Epithelial cell of proximal tubule (primary cell): ENCODE data around the gene CRB1. TPM values are rescaled to one million over a fixed set of nuclear protein-coding genes. Genes with fewer than 3 reads are reported as not detected.

Experiments used
- DNase-seq: peaks from one replicate; pipeline ENCODE4 v3.0.0-alpha.2; 2011; ENCODE audit warnings: low read depth
- H3K4me3 ChIP-seq: 2 replicates; pipeline ENCODE4 v1.5.1; 2011; ENCODE audit warnings: low read depth, mild to moderate bottlenecking, low read length
- CTCF ChIP-seq: conservative IDR thresholded peaks from 2 replicates; pipeline ENCODE4 v1.5.1; 2012; ENCODE audit warnings: low read depth, mild to moderate bottlenecking, low read length
- total RNA-seq: library from RNA; depleted of rRNA; stranded (reverse); fragments of >200 nt; gene quantifications from 2 replicates; pipeline ENCODE4 v1.2.3, GENCODE V29; 2015

The CRB1 gene
- total RNA-seq, 1 donor from 2014 or later: 0.06 TPM

GRCh38 chr1:197496722-197497121 lies 228.7 kb downstream of the CRB1 start:
- no peak for TF ChIP-seq CTCF
- DNase-seq: no peak
- H3K4me3 ChIP-seq: no peak overlapping the region

- TF ChIP-seq CTCF: no peak
- H3K4me3 ChIP-seq: no peak overlapping the region
- DNase-seq: no peak
Observed at GRCh38 chr1:197510691-197511378, 242.8 kb downstream of the CRB1 start.

GRCh38 chr1:197515421-197515820 lies 247.4 kb downstream of the CRB1 start:
- H3K4me3 ChIP-seq: no peak overlapping the region
- no peak for DNase-seq
- no peak for TF ChIP-seq CTCF

GRCh38 chr1:197519741-197520334 lies 251.8 kb downstream of the CRB1 start:
- no peak for DNase-seq
- no peak overlapping the region for H3K4me3 ChIP-seq
- TF ChIP-seq CTCF: peak; percentile 56

- H3K4me3 ChIP-seq: no peak overlapping the region
- peak; percentile 77 for TF ChIP-seq CTCF
- no peak for DNase-seq
Observed at GRCh38 chr1:197521118-197521739, 253.2 kb downstream of the CRB1 start.

- TF ChIP-seq CTCF: peak; percentile 47
- DNase-seq: no peak
- no peak overlapping the region for H3K4me3 ChIP-seq
Observed at GRCh38 chr1:197526736-197527371, 258.8 kb downstream of the CRB1 start.

Other genes with a start within 250 kb of the CRB1 start
- gene F13B, start 201.0 kb upstream of the CRB1 start, total RNA-seq: not detected in 2 replicates
- gene ASPM, start 121.6 kb upstream of the CRB1 start, total RNA-seq: 38.6 and 39.6 TPM in 2 replicates
- gene ZBTB41, start 67.0 kb upstream of the CRB1 start, total RNA-seq: 6.0 and 8.1 TPM in 2 replicates